GM21717 (cell line): ENCODE data around the gene CACNA1I.

ENCODE experiments used
- ATAC-seq: cut with Tn5 transposase; IDR thresholded peaks from one replicate; pipeline ENCODE4 v1.9.1; 2021; ENCODE audit warnings: mild to moderate bottlenecking, moderate library complexity; ENCODE audit not compliant: unreplicated experiment

The CACNA1I gene

DNA sequence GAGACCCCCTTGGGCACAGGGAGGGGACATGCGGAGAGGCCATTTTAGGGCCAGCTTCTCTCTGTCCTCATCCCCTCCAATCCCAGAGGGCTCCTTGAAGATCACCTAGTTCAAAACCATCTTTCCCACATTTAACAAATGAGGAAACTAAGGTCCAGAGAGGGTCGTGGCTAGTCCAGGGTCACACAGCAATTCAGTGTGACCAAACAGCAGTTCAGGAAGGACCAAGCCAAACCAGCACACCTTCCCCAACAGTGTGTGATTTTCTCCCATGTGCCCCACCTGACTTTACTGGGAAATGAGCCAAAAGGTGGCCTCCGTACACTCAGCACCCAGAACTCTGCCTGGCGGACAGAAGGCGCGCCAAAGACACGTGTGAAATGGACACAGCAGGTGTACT, 51.3 kb downstream of the CACNA1I start:
- no peak for ATAC-seq

DNA sequence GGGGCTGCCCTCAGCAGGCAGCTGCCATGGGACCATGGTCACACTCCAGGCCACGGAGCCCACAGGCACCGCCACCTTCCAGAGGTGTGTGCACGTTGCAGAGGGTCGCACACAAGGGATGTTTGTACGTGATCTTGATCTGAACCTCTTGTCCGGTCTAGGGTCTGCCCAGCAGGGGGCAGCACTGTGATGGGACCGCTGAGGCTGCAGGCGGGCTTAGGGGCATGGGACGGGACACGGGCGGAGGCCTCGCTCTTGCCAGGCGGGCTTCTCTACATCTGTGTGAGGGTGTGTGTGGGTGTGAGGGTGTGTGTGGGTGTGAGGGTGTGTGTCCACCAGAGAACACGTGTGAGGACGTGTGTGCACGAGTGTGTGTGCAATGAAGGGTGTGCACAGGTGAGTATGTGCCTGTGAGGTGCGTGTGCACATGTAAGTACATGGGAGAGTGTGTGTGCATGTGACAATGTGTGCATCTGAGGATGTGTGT, 52.4 kb downstream of the CACNA1I start:
- no peak for ATAC-seq

DNA sequence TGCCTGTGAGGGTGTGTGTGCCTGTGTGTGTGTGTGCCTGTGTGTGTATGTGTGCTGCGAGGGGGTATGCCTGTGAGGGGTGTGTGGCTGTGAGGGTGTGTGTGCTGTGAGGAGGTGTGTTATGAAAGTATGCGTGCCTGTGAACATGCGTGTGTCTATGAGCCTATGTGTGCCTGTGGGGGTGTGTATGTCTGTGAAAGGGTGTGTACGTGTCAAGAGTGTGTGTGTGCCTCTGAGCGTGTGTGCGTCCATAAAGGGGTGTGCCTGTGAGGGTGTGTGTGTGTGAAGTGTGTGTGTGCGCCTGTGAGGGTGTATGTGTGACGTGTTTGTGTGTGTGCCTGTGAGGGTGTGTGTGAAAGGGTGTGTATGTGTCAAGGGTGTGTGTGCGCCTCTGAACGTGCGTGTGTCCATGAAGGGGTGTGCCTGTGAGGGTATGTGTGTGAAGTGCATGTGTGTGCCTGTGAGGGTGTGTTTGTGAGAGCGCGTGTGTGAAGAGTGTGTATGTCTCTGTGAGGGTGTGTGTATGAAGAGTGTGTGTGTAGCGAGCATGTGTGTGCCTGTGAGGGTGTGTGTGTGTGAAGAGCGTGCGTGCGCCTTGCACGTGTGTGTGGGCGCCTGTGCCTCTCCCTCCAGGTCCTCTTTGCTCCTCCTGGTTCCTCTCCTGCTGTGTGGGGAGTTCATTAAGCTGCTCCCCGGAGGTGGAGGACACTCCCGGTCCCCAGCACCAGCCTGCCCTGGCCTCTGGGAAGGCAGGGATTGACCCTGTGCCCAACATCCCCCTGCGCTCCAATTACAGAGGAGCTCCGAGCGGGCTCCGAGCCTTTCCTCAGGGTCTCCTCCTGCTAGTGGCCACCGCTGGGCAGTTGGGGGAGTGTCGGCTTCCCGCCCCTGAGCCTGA, 53.3 kb downstream of the CACNA1I start:
- no peak for ATAC-seq

DNA sequence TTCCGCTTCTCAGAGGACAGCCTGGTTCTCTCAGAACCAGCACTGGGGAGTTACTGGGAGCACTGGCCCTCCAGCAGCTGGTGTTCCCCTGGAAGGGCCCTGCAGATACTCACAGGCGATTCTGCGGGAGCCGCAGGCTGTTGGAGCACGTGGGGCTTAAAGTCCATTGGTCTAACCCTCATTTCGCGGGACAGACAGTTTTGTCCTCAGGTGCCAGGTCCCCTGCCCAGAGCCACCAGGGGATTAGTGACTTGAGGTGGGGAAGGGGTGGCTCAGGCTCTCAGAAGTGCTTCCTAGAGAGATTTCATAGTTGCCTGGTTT, 53.9 kb downstream of the CACNA1I start:
- no peak for ATAC-seq

DNA sequence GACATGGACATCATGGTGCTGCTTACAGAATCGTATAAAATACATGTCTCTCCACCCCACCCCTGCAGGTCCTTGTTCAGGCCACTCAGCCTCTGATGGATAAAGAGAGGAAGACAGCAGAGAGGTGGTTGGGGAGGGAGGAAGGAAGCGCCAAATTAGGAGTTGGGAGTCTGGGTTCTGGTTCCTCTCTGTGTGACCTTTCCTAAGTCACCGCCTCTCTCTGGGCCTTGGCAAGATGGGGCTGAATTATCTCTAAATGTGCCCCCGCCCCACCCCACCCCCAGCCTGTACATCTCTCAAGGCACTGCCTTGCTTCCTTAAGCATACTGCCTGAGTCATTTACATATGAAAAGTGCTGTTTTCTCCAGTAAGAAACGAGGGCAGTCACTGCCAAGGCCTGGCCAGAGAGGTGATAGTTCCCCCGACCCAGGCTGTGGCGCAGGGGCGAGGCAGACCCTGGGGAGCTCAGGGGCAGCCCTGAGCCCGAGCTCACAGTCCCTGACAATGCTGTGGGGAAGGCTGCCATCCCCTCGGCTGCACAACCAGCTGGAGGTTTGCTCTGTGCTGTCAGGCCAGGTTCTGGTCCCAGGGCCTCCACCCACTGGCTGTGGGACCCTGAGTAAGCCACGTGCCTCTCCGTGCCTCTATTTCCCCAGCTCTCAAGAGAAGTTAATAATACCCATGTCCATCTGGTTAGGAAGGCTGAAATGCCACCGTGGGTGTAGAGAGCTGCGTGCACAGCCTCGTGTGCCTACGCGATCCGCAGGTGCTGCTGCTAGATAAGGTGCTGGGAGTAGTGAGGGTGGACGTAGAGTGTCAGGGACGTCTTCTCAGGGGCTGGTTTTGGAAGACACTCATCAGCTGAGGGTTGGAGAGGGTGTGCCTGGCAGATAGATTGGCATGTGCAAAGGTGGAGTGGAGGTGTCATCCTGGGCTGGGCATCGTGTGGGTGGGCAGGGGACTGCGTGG, 55.3 kb downstream of the CACNA1I start:
- ATAC-seq: no peak

DNA sequence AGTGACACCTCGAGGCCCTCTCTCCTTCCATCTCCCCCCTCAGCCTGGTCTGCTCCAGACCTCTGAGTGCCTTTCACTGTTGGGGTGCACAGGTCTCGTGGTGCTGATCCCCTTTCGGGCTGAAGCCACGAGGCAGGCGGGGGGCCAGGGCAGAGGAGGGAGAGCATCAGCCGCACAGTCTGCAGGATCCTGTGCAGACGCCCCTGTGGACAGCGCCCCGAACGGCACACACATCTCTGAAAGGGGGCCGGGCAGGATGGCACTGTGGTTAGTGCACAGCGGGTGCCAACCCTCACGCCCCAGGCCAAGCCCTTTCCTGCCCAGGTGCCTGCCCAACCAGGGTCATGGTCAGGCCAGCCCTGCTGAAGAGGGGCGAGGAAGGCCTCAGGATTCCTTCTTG, 56.7 kb downstream of the CACNA1I start:
- no peak for ATAC-seq

DNA sequence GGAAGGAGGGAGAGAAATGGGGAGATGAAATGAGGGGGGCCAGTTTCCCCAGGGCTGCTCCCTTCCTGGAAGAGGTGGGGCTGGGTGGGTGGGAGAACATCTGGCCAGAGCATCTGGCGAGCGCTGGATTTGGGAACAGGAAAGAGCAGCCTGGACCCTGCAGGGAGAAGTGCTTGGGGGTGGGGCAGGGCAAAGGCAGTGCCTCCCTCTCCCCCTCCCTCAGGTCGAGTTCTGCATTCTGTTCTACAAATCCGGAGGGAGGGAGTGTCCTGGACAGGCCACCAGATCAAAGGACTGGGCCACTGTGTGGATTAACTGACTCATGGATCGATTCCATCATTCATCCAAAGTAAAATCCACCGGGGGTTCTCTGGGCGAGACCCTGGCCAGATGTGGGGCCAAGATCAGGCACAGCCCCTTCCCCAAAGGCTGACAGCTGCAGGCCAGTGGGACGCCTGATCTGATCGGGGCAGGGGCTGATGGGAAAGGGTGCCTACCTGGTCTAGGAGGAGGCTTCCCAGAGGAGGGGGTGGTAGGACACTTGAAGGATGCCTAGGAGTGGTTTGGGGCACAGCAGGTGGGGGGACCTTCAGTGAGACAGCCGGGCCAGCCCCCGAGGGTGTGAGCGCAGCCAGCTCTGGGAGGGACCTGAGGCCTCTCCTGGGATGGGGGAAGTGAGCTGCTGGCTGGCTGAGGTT, 57.5 kb downstream of the CACNA1I start:
- ATAC-seq: no peak

DNA sequence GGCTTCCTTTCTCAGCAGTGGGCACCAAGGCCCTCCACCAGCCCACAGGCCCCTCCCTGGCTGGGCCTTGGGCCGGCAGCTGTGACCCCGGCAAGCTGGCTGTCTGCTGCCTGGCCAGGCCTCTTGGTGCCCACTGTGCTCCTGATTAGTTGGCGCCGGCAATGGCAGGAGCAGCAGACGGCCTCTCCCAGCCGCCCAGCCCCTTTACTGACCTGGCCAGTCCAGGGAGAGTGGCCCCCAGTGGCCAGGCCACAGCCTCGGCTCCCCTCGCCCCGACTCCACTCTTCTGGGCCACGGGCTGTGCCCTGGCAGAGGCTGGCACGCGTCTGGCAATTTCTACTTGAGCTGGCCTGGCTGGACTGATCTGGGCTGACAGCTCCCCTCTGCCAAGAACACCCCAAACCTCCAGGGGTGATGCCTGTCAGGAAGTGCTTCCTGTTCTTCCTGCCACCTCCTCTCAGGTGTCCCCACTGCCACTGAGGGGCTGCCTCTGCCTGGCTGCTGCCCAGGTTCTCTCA, 58.1 kb downstream of the CACNA1I start:
- ATAC-seq: no peak

DNA sequence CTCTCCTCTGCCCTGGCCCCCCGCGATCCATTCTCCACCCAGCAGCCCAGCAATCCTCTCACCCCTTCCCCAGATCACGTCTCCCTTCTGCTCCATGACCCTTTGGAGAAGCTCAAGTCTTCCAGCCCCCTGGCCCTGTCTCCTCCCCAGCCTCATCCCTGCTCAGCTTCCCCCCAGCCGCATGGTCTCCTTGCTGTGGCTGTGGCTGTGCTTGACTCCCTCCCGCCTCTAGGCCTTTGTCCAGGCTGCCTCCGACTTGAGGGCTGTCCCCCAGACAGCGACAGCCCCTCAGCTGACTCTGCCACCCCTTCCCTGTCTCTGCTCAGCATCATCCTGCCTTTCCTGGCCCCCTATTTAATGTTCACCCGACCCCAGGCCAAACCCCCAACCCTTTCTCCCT, 59.3 kb downstream of the CACNA1I start:
- no peak for ATAC-seq

DNA sequence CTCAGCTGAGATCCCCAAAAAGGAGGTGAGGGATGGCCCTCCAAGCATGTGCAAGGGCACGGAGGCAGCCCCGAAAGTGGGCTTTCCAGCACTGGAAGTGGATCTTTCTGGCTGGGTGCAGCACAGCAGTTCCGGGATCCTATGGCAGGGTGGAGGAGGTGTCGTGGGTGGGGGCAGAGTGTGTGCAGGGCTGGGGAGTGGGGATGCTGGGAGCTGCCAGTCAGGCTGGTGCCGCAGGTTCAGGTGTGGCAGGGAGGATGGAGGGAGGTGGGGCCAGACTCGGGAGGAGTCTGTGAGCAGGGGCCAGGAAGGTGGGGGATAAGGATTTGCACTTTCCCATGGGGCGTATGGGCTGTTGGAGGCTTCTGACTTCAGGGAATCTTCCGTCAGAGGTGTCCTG, 60.2 kb downstream of the CACNA1I start:
- ATAC-seq: no peak

DNA sequence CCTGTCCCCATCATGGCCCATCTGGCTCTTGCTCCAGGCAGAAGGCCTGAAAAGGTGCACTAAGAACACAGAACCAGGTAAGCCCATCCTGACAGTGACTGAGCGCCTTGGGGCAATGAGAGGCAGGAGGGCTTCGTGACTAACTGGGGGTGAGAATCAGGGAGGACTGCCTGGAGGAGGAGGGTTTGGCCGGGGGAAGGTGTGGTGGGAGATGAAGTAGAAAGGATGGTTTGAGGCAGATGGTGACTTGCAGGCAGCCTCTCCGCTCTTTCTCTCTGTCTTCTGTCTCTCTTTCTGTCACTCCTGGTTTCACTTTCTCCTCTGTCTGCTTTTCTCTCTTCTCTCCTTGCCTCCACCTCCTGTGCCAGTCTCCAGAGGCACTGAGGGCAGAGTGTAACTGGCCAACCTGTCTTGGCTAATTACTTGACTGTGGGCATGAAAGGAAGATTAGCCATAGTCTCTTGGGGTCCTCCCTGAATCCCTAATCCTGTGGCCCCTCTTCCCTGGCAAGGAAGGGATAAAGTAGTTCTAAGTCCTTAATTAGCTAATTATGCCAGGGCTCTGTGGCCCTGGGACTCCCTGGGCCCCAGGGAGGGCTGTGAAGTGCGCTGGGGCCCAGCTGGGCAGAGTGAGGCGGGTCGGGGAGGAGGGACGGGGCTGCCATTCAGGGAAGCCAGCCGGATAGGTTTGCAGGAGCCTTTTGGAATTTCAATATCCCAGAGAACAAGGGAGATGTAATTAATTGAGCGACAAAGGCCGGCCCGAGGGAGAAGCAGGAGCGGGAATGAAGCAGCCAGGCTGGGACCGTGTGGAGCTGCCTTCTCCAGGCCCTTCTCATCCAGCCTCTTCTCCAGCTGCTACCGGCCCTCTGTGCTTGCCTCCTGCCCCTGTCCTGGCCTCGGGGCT, 61.1 kb downstream of the CACNA1I start:
- no peak for ATAC-seq

DNA sequence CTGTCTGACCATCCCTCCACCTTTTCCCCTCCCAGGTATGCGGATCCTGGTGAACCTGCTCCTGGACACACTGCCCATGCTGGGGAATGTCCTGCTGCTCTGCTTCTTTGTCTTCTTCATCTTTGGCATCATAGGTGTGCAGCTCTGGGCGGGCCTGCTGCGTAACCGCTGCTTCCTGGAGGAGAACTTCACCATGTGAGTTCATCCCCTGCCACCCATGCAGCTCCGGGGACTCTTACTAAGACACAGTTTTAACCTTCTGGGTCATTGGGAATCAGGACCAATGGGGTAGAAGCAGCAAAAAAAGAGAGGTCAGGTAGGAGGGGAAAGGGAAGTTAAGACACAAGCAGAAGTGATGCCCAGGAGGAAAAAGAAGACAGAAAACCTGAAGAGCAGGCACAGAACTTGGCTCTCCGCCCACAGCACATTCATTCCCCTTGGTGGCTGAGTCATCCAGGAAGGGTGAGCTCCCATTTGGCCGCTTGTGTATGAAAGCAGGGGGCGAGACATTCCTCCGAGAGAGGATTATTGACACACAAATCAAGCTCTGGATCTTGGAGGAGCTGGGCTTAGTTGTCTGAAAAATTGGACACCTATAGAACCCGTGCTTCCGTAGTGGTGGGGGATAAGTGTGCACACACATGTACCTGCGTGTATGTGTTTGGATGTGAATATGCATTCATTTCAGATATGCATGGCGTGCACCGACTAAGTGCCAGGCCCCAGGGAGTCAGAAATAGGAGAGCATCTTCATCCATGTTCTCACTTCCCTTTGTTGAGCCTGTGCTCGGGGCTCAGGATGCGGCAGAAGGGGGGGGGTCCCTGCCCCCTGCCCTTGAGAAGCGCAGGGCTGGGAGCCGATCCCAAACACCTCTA, 64.2 kb downstream of the CACNA1I start:
- no peak for ATAC-seq

DNA sequence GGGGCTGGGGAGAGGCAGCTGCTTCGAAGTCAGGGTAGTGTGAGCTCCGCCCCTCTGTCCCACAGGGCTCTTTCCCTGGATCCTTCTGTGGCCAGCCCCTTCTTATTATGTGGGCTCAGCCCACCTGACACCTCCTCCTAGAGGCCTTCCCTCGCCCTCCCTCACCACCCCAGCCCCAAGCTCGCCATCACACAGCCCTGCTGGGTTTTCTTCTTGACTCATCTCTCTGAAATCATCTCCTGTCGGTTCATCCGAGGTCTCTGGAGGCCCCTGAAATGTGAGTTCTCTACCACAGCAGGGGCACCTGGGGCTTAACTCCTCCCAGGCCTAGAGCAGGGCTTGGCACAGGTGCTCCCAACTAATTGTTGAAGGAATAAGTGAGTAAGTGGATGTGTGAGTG, 65.2 kb downstream of the CACNA1I start:
- no peak for ATAC-seq

DNA sequence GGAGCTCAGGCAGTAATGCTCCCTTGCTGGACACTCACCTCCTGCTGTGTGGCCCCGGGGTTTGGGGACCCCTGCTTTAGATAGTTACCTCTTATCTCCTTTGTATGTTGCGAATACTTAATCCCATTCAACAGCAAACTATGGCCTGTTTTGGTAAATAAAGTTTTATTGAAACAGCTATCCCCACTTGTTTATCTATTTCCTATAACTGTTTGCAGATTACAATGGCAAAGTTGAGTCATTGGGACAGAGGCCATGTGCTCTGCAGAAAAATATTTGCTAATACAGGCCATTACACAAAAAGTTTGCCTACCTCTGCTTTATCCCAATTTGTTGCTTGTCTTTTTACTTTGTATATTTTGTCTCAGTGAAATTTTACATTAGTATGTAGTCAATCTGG, 68.4 kb downstream of the CACNA1I start:
- ATAC-seq: no peak

DNA sequence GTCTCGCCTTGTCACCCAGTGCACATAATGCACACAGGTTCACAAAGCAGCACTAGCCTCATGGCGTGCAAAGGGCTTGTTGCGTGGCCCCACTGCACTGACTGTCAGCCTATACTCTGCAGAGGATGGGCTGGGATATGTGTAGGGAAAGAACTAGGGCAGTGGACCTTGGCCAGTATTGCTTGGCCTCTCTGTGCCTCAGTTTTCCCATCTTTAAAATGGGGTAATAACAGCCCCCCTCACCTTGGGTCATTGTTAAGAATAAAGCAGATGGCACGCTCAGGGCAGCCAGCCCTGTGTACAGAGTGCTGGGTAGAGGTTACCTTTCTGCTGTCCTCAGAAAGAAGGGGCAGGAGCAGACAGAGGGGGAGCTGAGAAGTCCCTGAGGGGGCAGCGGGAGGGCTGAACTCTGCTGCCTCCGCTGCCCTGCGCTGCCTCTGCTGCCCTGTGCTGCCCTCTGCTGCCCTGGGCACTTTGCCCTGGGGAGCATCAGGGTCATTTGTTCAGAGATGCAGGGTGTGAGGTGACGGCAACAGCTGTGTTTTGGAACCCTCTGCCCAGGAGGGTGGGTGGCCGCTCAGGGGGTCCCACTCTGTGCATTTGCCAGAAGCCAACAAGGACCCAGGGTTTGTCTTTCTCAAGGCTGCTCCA, 71.2 kb downstream of the CACNA1I start:
- ATAC-seq: no peak

DNA sequence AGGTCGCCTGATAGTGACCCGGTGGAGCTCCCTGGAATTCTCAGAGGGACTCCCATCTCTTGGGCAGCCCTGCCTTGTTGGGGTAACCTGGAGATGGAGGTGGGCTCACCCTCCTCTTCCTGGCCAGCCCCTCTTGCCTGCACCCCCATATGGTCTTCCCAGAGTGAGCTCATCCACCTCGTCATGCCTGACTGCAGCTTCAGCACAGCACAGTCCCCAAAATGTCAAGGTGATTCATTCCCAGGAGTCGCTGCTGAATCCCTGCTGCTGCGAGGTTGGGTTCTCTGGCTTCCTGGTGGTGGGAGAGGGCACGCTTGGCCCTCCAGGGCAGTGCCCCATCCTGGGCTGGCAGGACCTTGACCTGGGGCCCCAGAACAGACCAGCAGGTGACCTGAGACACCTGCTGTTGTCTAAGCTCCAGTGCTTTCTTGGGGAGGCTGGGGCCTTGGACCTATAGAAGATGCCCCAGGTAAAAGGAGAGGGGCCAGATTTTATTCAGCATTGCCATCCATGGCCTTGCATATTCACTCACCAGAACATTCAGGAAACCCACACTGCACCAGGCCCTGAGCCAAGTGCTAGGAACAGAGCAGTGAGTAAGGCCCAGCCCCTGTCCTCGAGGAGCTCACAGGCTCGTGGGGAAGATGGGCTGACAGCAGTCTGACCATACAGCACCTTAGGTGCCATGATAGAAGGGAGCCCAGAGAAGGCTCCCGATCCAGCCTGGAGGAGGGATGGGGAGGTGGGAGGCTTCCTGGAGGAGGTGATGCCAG, 72.9 kb downstream of the CACNA1I start:
- ATAC-seq: no peak

DNA sequence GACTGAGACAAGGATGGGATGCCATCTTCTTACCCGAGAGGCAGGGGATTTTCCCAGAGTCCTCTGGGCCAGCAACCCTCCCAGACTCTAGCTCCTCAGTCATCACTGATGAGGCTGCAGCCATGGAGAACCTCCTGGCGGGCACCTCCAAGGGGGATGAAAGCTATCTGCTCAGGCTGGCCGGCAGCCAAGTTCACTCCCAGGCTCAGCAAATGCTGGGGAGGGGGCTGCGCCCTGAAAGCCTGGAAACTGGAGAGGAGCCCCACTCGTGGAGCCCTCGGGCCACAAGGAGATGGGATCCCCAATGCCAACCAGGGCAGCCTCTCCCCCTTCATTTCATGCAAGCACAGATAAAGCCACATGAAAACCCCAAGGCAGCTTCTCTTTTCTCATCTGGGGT, 75.0 kb downstream of the CACNA1I start:
- no peak for ATAC-seq
